ENCODE results near the gene ULK2.
"Not testable (repeated sequence)": the region's sequence is repeated elsewhere in the genome, so short reads cannot be mapped to it uniquely, and the experiment has no call there.

The ULK2 gene

DNA sequence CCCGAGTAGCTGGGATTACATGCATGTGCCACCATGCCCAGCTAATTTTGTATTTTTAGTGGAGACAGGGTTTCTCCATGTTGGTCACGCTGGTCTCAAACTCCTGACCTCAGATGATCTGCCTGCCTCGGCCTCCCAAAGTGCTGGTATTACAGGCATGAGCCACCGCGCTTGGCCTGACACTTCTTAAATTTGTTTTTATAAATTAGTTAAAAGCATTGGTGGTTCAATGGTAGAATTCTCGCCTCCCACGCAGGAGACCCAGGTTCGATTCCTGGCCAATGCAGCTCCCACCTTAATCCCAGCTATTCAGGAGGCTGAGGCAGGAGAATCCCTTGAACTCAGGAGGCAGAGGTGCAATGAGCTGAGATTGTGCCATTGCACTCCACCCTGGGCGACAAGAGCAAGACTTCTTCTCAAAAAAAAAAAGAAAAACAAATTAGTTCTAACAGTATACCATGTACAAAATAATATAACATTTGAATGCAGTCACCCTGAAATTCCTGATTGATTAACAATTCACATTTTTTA lies 7.0 kb downstream of the ULK2 start:
- DNase-seq, result not testable (repeated sequence)

DNA sequence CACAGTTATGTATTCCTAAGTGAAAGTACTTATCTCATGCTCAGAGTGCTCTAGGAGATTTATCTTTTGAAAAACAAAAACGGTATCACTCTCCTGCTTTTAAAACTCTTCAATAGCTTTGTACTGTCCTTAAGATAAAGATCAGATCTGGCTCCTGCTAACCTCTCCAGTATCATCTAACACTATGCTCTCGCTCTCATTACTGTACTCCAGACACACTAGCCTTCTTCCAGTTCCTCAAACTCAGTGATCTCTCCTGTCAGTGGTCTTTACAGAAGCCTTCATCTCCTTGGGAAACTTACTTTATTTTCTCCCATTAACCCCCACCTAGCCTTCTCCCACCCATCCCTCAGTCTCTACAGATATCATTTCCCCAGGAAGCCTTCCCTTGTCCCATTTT lies 10.1 kb downstream of the ULK2 start:
- no peak for DNase-seq

DNA sequence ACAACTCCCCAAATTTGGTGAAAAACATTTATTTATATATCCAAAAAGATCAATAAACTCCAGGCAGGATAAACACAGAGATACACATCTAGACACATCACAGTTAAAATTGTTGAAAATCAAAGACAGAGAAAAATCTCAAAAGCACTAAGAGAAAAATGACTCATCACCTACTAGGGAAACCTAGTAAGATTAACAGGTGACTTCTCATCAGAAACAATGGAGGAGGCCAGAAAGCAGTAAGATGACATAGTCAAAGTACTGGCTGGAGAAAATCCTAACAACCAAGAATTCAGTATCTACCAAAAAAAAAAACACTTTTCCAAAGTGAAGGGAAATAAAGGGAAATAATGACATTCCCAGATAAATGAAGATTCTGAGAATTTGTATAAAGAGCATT lies 33.8 kb downstream of the ULK2 start:
- DNase-seq, result no peak

DNA sequence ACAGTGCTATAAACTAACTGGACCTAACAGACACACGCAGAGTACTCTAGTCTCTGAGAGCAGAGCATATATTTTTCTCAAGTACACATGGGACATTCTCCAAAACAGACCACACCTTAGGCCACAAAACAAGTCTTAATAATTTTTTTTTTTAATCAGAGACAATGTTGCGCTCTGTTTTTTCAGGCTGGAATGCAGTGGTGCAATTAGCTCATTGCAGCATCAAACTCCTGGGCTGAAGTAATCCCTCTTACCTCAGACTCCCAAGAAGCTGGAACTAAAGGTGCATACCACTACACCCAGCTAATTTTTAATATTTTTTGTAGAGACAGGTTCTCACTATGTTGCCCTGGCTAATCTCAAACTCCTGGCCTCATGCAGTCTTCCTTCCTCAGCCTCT lies 37.7 kb downstream of the ULK2 start:
- no peak for DNase-seq

- peak in 1 of 2 experiments; percentile 15 for DNase-seq
These were observed 55.3 kb downstream of the ULK2 start for GRCh38 chr17:19812407-19812806.

DNA sequence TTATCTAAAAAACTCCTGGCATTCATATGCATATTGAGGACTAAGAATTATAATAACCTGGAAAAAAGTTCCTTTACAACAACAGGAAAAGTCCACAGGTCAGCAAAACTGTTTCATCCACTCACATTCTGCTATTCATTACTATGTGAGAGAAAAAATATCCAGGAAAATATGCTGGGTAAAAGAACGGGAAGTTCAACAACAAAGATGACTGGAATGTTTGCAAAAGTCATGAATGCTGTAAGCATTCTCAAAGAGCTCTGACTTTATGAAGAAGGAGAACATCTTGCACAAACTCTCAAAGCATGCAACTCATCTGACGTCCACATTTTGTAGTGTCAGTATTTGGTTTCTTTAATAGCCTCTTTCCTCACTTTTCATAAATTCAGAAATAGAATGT lies 62.7 kb downstream of the ULK2 start:
- no peak for DNase-seq

DNA sequence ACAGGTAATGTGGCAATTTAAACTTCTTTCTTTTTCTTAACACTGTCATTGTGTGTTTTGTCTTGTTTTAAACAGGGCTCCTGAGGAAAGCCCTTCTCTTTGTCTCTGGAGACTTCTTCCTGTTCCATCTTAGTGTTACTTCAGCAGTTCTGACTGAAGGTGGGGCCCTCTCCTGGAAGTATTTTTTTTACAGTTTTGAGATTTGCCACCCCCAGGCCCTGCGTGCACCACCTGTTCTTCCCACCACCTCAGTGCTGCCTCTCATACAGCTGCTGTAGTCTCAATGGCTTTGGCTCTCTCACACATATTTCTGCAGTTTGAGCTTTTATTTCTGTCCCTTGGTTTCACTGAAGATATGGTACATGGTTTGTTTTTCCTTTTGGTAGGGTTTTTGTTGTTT lies 67.2 kb downstream of the ULK2 start:
- DNase-seq, result no peak

- no peak for DNase-seq
These were observed 67.9 kb downstream of the ULK2 start for GRCh38 chr17:19799796-19800195.

- no peak for DNase-seq
These were observed 71.3 kb downstream of the ULK2 start for GRCh38 chr17:19796457-19796856.

DNA sequence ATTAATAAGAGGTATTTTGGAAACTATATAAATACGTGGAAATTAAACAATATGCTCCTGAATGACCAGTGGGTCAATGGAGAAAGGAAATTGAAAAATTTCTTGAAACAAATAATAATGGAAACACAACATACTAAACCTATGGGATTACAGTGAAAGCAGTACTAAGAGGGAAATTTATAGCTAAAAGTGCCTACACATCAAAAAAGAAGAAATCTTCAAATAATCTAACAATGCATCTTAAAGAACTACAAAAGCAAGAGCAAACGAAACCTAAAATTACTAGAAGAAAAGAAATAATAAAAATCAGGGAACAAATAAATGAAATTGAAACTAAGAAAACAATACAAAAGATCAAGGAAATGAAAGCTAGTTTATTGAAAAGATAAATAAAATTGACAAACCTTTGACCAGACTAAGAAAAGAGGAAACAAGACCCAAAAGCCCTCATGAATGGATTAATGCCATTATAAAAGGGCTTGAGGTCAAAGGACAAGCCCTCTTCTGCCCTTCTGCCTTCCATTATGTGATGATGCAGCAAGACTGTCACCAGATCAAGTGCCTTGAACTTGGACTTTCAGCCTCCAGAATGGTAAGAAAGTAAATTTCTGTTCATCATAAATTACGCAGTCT lies 75.7 kb downstream of the ULK2 start:
- DNase-seq, result no peak

DNA sequence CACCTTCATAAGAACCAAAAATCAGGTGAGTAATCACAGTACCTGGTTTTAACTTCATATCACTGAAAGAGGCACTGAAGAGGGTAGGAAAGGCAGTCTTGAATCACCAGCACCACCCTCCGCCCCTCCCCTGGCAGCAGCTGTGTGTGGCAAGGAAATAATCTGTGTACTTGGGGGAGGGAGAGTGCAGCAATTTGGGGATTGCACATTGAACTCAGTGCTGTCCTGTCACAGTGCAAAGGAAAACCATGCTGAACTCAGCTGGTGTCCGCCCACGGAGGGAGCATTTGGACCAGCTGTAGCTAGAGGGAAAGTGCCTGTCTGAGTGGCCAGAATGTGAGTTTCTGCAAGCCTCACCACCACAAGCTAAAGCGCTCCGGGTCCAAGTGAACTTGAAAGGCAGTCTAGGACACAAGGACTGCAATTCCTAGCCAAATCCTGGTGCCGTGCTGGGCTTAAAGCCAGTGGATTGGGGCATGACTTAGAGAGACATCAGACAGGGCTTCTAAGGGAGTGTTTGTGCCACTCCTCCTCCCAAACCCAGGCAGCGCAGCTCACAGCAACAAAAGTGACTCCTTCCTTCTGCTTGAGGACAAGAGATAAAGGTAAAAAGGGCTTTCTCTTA lies 79.9 kb downstream of the ULK2 start:
- DNase-seq, result no peak

- DNase-seq, result no peak
These were observed 81.9 kb downstream of the ULK2 start for GRCh38 chr17:19785854-19786253.

- DNase-seq, result no peak
These were observed 86.0 kb downstream of the ULK2 start for GRCh38 chr17:19781488-19782458.

DNA sequence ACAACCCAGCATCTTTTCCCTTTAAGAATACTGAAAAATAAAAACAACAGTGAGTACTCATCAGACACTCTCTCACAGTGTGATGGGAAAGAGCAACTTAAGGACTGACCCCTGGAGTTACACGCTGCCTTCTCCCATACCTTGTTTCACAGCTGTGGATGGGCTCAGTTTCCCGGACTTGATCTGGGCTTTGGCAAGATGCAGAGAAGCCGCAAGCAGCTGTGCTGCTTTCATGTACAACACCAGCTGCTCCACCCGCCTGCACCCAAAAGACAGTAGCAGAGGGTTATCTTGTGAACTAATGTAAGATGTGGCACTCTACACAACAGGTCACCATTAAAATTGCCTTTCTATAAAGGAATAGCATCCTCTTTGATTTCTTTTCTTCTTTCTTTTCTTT lies 86.9 kb downstream of the ULK2 start:
- DNase-seq, result no peak

GRCh38 chr17:19773534-19773933 lies 94.2 kb downstream of the ULK2 start:
- no peak for DNase-seq

DNA sequence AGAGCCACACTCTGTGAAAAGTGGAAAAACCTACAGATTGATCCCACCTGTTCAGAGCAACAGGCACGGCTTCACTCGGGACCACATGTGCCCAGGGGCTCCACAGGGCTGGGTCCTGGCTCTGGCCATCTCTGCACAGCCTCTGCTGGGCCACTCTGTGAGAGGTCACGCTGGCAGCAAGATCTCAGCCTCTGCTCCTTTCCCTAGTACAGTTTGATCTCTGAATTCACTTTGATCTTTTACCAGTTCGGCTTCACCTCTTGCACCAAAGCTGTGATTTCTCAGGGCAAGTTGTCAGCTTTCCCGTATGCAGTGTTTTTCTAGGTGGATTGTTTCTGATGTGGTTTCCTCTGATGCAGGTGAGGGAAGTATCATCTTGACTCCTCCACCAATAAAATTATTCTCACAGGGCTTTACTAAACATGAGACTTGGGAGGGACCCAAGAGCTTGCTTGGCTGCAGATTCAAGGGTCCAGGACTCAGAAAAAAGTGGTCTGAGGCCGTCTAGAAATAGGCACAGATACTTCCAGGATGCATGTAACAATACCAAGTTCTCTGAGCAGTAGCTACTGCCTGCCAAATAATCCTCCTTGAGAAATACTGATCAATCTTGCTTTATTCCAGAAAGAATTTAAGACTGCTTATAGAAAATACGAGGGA lies 95.6 kb downstream of the ULK2 start:
- no peak for DNase-seq

DNA sequence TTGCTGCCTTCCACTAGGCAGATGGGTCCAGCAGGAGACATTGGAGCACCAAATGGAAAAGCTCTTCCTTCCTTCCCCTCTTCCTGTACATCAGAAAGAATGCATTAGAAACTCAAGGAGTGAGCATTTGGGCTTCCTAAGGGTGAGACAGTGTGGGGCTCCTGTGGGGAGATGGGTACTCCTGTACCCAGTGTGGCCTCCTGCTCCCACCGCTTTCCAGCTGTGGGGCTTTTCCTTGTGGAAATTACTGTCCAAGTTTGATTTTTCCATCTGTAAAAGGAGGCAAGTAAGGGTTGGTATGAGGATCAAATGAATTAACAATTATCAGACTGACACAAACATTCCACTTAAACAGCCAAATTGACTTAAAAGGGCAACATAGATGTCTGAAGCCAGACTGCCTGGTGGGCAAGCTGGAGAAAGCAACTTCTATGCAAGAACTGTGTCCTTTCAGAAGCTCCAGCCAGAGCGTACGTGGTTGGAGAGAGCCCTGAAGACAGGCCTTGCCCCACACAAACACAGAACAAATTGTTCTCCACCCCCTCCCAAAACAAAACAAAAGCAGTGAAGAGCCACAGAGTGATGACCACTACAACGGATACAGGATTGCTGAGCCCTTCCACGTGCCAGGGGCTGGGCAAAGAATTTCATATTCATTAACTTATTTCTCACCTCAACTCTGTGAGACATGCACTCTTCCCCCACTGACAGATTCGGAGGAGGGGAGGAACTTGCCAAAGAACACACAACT lies 96.6 kb downstream of the ULK2 start:
- no peak for DNase-seq

- DNase-seq, result peak in 1 of 2 experiments; percentile 27
These were observed 97.6 kb downstream of the ULK2 start for GRCh38 chr17:19769946-19770652.

DNA sequence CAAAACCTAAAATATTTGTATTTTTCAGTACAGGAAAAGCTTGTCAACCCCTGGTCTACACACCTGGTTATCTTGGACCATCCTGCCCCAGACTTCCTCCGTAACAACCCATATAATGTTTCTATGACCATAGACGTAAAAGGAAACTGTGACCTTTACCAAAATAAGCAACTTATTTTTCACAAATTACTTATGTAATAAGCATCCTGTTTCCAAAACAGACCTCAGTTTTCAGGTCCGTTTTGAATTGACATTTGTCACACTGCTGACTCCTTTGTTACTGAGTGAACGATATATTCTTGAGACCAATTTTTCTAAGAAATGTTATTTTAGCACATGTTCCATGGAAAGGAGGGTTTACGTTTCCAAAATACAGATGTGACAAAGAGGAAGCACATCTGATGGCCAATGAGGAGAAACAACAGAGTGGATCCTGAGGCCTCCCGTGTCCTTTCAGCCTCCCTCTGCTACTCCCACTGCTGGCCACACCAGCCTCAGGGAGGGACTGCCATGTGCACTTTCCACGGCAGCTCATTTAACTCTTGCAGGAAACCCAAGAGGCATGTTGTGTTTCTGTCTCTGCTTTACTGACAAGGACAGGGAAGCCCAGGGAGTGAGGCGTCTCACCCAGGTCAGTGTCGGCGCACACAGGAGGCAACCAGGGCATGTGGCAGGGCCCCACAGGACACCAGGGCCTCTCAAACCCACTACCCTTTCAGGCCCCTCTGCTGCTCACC lies 99.5 kb downstream of the ULK2 start:
- no peak for DNase-seq

GRCh38 chr17:19766421-19767270 lies 101.1 kb downstream of the ULK2 start:
- DNase-seq, result peak; percentile 43 to 73

Data from SW 1271 (cell line).